Measurements from ENCODE around the gene SCGN.

- no peak for TF ChIP-seq CTCF (conservative IDR thresholded peaks at IDR 0.05; ENCODE audit: low read depth, low read length)
- no peak for TF ChIP-seq RCOR1 (IDR thresholded peaks at IDR 0.05; ENCODE audit: insufficient replicate concordance, low read length)
- no peak for TF ChIP-seq RFX5 (IDR thresholded peaks at IDR 0.05; ENCODE audit: low read depth, low read length)
- TF ChIP-seq BHLHE40 (IDR thresholded peaks at IDR 0.05; ENCODE audit: low read depth, low read length) = no peak
- no peak for TF ChIP-seq FOS (IDR thresholded peaks at IDR 0.05; ENCODE audit: low read depth, low read length)
- TF ChIP-seq MXI1 (IDR thresholded peaks at IDR 0.05; ENCODE audit: borderline replicate concordance, low read depth, low read length) = no peak
- TF ChIP-seq CEBPB (IDR thresholded peaks at IDR 0.05; ENCODE audit: low read depth, low read length) = no peak
- TF ChIP-seq USF2 (IDR thresholded peaks at IDR 0.05; ENCODE audit: low read depth, low read length) = no peak
- TF ChIP-seq SMC3 (IDR thresholded peaks at IDR 0.05; ENCODE audit: low read depth, low read length) = no peak
- no peak for TF ChIP-seq RAD21 (IDR thresholded peaks at IDR 0.05; ENCODE audit: low read length)
- no peak for TF ChIP-seq POLR2A (IDR thresholded peaks at IDR 0.05; ENCODE audit: low read depth, low read length)
- TF ChIP-seq ELK1 (IDR thresholded peaks at IDR 0.05; ENCODE audit: borderline replicate concordance, low read depth, low read length) = no peak
- TF ChIP-seq MAZ (IDR thresholded peaks at IDR 0.05; ENCODE audit: borderline replicate concordance, low read depth, low read length) = no peak
These were observed 48.7 kb downstream of the SCGN start for GRCh38 chr6:25700761-25701160.
